IPS-20b (cell line): Measurements from ENCODE around the gene CTAGE1.

Source experiments
- H3K27ac ChIP-seq: one replicate; pipeline ENCODE4 v1.5.1; 2013; ENCODE audit warnings: low read length
- H3K27me3 ChIP-seq: 2 replicates; pipeline ENCODE4 v1.6.1; 2013; ENCODE audit warnings: mild to moderate bottlenecking, low read length, inconsistent platforms; ENCODE audit not compliant: insufficient read depth
- H3K36me3 ChIP-seq: 2 replicates; pipeline ENCODE4 v1.6.1; 2013; ENCODE audit warnings: low read depth, mild to moderate bottlenecking, inconsistent platforms, low read length, moderate library complexity; ENCODE audit not compliant: insufficient read depth
- H3K4me1 ChIP-seq: 2 replicates; pipeline ENCODE4 v1.6.1; 2013; ENCODE audit warnings: mild to moderate bottlenecking, control low read depth, inconsistent platforms, low read length, moderate library complexity; ENCODE audit not compliant: insufficient read depth
- H3K4me3 ChIP-seq: 2 replicates; pipeline ENCODE4 v1.5.1; 2013; ENCODE audit warnings: mild to moderate bottlenecking, low read length, inconsistent platforms
- H3K9ac ChIP-seq: 2 replicates; pipeline ENCODE4 v1.6.1; 2013; ENCODE audit warnings: low read depth, mild to moderate bottlenecking, inconsistent platforms, low read length, moderate library complexity
- H3K9me3 ChIP-seq: 2 replicates; pipeline ENCODE4 v1.6.1; 2013; ENCODE audit warnings: mild to moderate bottlenecking, low read depth, low read length, inconsistent platforms; ENCODE audit not compliant: insufficient read depth

CTAGE1 gene

DNA sequence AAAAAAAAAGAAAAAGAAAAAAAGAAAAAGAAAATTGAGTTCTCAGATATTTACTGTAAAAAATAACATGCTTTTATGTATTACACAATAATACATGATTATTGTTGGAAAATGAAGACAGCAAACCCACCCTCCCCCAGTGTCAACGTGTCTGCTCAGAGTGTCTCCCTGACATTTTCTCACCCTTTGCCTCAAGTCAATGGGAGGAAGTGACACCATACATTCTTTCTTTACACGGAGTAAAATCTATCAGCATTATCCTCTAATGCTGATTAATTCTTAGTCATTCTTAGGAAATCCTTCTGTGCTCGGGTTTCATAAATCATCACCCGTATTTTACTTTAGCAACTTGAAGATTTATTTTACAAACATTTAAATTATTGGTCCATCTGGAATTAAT, 32.0 kb downstream of the CTAGE1 start:
- Histone ChIP-seq H3K27me3 (no peaks in the 10 kb centered on the region), H3K9ac (no peak overlapping the region)

DNA sequence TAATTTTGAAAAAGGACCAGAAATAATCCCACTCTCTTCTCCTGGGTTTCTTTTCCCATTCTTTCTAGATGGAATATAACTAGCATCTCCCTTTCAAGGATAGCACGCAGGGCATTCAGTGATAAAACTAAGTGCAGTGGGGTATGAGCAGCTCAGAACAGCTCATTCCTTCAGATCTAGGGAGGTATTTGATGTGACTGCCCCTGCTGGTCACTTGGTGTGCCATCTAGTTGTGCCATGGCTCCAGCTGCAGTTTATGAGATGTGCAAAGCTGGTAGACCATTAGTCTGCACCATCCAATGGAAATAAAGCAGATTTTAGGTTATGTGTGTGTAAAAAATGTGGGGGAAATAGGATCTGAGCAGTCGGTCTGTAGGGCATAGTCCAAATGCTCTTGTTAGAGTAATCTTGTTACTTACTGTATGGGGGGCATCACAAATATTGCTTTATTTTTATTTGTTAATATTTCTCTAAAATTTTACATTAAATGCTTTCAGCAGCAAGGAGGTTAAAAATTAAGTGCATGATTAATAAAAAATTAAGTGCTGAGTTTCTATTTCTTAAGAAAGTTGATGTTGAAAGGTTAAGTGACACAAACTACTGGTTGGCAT, 38.9 kb downstream of the CTAGE1 start:
- no peaks in the 10 kb centered on the region; the same call in 1 of the 2 replicates for H3K27me3 ChIP-seq
- H3K9me3 ChIP-seq = no peaks in the 10 kb centered on the region
- H3K36me3 ChIP-seq = no peaks in the 10 kb centered on the region
- no peak overlapping the region for H3K4me3 ChIP-seq
- no peak overlapping the region for H3K27ac ChIP-seq
- no peak overlapping the region for H3K9ac ChIP-seq
- H3K4me1 ChIP-seq = no peaks in the 10 kb centered on the region

More for the DNA sequence above, 32.0 kb downstream of the CTAGE1 start:
- no peaks in the 10 kb centered on the region for H3K36me3 ChIP-seq
- H3K4me3 ChIP-seq = no peak overlapping the region
- no peaks in the 10 kb centered on the region for H3K9me3 ChIP-seq
- no peak overlapping the region for H3K27ac ChIP-seq
- no peaks in the 10 kb centered on the region for H3K4me1 ChIP-seq

GRCh38 chr18:22377769-22378168, 39.9 kb downstream of the CTAGE1 start:
- Histone ChIP-seq H3K9me3 (no peaks in the 10 kb centered on the region), H3K27ac (no peak overlapping the region), H3K4me3 (no peak overlapping the region), H3K9ac (no peak overlapping the region), H3K4me1 (no peaks in the 10 kb centered on the region), H3K27me3 (no peaks in the 10 kb centered on the region; the same call in 1 of the 2 replicates), H3K36me3 (no peaks in the 10 kb centered on the region)

GRCh38 chr18:22370414-22370813, 47.3 kb downstream of the CTAGE1 start:
- Histone ChIP-seq H3K27me3 (no peaks in the 10 kb centered on the region), H3K36me3 (no peaks in the 10 kb centered on the region), H3K9ac (no peak overlapping the region), H3K27ac (no peak overlapping the region), H3K4me1 (no peaks in the 10 kb centered on the region), H3K4me3 (no peak overlapping the region), H3K9me3 (no peaks in the 10 kb centered on the region)

DNA sequence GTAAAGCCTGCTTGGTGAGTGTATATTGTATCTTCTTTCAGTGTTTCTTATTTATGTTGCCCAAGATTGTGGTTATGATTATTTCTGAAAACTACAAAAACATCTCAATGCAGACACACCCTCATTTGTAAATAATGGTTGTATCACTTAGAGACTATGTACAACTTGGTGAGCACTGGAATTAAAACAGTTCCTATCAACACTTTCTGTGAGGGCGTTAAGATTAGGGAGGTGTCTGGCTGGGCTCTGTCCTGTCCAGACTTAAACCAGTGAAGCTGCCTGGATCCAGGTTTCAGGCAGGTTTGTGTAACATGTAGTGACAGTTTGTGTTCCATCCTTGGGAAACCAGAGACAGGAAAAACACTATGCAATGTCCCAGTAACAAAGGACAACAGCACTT, 49.7 kb downstream of the CTAGE1 start:
- Histone ChIP-seq H3K9me3 (no peaks in the 10 kb centered on the region), H3K36me3 (no peaks in the 10 kb centered on the region), H3K27me3 (peaks cover 6% of the 10 kb centered on the region), H3K4me1 (no peaks in the 10 kb centered on the region), H3K27ac (no peak overlapping the region), H3K9ac (no peak overlapping the region), H3K4me3 (no peak overlapping the region)

DNA sequence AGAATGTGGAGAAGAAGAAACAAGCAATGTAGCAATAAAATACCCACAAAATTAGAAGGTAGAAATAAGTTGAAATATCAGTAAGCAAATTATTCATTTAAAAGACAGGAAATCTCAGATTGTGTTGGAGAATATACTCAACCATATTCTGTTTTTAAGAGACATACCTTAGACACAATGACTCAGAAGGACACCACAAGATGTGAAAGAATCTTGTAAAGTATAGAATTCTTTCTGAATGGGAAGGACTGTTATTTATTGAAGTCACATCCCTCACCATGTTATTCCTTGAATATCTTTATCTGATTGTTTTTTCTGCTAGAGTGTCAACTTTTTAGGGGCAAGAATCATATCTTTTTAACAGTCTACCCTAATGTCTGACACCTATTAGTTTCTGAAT, 50.4 kb downstream of the CTAGE1 start:
- H3K9ac ChIP-seq = no peak overlapping the region
- no peaks in the 10 kb centered on the region for H3K4me1 ChIP-seq
- no peaks in the 10 kb centered on the region for H3K9me3 ChIP-seq
- no peak overlapping the region for H3K4me3 ChIP-seq
- H3K27me3 ChIP-seq = peaks cover 14% of the 10 kb centered on the region
- H3K36me3 ChIP-seq = no peaks in the 10 kb centered on the region
- no peak overlapping the region for H3K27ac ChIP-seq

- no peaks in the 10 kb centered on the region for H3K4me1 ChIP-seq
- H3K36me3 ChIP-seq = no peaks in the 10 kb centered on the region
- peaks cover 25% of the 10 kb centered on the region for H3K27me3 ChIP-seq
- no peak overlapping the region for H3K9ac ChIP-seq
- no peaks in the 10 kb centered on the region for H3K9me3 ChIP-seq
- H3K27ac ChIP-seq = no peak overlapping the region
- no peak overlapping the region for H3K4me3 ChIP-seq
Observed at GRCh38 chr18:22363867-22364463, 53.8 kb downstream of the CTAGE1 start.
